Astrocyte (in vitro differentiated cells and primary cell): ENCODE results near the gene CEACAM18.

Experiments used
- EZH2 ChIP-seq: IDR thresholded peaks from 2 replicates; pipeline ENCODE4 v1.6.1; 2012; ENCODE audit warnings: mild to moderate bottlenecking, low read length, inconsistent platforms; ENCODE audit not compliant: insufficient read depth
- TF ChIP-seq, protein P1 (sequence below): IDR thresholded peaks from 2 replicates; pipeline ENCODE4 v1.5.1; 2011; ENCODE audit warnings: low read depth, mild to moderate bottlenecking, inconsistent platforms, low read length, moderate library complexity; ENCODE audit not compliant: insufficient read depth

DNA sequence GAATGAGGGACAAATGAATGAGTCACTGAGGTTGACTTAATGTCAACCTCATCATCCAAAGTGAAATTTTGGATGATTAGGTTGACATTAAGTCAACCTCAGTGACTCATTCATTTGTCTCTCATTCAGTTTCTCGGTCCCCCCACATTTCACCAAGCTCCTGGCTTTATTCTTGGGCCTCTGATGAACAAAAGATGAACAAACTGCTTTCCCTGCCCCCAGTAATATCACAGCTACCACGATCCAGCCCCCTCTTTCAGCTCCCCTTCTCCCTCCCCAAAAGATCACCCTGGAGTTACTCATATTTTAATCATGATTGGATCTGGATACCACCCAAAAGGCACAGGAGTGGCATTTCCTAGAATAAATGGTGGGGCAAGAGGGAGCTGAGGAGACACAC is 10.8 kb downstream of the CEACAM18 start:
- TF ChIP-seq, protein P1, sequence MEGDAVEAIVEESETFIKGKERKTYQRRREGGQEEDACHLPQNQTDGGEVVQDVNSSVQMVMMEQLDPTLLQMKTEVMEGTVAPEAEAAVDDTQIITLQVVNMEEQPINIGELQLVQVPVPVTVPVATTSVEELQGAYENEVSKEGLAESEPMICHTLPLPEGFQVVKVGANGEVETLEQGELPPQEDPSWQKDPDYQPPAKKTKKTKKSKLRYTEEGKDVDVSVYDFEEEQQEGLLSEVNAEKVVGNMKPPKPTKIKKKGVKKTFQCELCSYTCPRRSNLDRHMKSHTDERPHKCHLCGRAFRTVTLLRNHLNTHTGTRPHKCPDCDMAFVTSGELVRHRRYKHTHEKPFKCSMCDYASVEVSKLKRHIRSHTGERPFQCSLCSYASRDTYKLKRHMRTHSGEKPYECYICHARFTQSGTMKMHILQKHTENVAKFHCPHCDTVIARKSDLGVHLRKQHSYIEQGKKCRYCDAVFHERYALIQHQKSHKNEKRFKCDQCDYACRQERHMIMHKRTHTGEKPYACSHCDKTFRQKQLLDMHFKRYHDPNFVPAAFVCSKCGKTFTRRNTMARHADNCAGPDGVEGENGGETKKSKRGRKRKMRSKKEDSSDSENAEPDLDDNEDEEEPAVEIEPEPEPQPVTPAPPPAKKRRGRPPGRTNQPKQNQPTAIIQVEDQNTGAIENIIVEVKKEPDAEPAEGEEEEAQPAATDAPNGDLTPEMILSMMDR: no peak
- no peak for TF ChIP-seq EZH2
